Measurements from ENCODE around the gene PTPRT.

DNA sequence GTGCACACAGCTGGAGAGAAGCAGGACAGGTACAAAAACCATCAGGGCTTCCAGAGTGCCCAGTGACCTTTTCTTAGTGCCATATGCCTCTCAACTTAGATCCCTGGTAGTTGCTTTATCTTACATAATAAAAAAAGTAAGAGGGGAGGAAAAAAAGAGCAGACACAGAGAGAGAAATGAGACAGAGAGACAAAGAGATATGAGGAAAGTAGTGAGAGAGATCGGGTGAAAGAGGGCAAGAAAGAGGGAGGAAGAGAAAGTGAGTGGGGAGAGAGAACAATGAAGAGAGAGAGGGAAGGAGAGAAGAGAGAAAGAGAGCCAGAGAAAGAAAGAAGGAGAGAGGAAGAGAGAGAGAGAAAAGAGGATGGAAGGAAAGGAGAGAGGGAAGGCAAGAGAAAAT is 131.6 kb downstream of the PTPRT start:
- no peak for TF ChIP-seq CTCF (IDR thresholded peaks at IDR 0.05)
- TF ChIP-seq POLR2A (IDR thresholded peaks at IDR 0.05) = no peak

All from gastroesophageal sphincter (tissue), 3 donors.